NCI-H1105 (cell line): ENCODE results near the gene CATSPERD.

Source experiments
- DNase-seq: peaks from one replicate; lab custom pipeline; 2025; lab: John Stamatoyannopoulos, UW

Gene CATSPERD

GRCh38 chr19:5719961-5720790 lies at the start of gene CATSPERD, which contains the start of gene LONP1:
CATSPERD (plus strand) TSS chr19:5720637; CDS start chr19:5720738, 101 bp downstream.
LONP1 (minus strand) TSS chr19:5720146; CDS start chr19:5720132, 14 bp downstream.
- DNase-seq = peak; percentile 99

GRCh38 chr19:5671600-5671999 lies 48.8 kb upstream of the CATSPERD start:
- DNase-seq = no peak

- DNase-seq = no peak
Measured at GRCh38 chr19:5672708-5673459, 47.6 kb upstream of the CATSPERD start.

- no peak for DNase-seq
Measured at GRCh38 chr19:5673752-5674151, 46.7 kb upstream of the CATSPERD start.

GRCh38 chr19:5674714-5675113 lies 45.7 kb upstream of the CATSPERD start:
- no peak for DNase-seq

GRCh38 chr19:5676105-5676771 lies 44.2 kb upstream of the CATSPERD start:
- DNase-seq = no peak

GRCh38 chr19:5676772-5677105 lies 43.7 kb upstream of the CATSPERD start:
- no peak for DNase-seq

- no peak for DNase-seq
Measured at GRCh38 chr19:5677136-5677535, 43.3 kb upstream of the CATSPERD start.

- no peak for DNase-seq
Measured at GRCh38 chr19:5677580-5677979, 42.9 kb upstream of the CATSPERD start.

GRCh38 chr19:5678071-5678718 lies 42.2 kb upstream of the CATSPERD start:
- DNase-seq = no peak

- no peak for DNase-seq
Measured at GRCh38 chr19:5679289-5680083, 41.0 kb upstream of the CATSPERD start.

GRCh38 chr19:5680084-5680436 lies 40.4 kb upstream of the CATSPERD start:
- no peak for DNase-seq

GRCh38 chr19:5680437-5681368 lies 39.7 kb upstream of the CATSPERD start, which contains the start of the genes HSD11B1L and MICOS13:
HSD11B1L (plus strand) TSS chr19:5681027; CDS start chr19:5684833, 3,806 bp downstream.
MICOS13 (minus strand) TSS chr19:5680516; CDS start chr19:5680486, 30 bp downstream.
- DNase-seq = peak; percentile 96

GRCh38 chr19:5681391-5682106 lies 38.9 kb upstream of the CATSPERD start:
- DNase-seq = no peak

GRCh38 chr19:5682107-5682482 lies 38.3 kb upstream of the CATSPERD start:
- no peak for DNase-seq

GRCh38 chr19:5683177-5683886 lies 37.1 kb upstream of the CATSPERD start:
- no peak for DNase-seq

- no peak for DNase-seq
Measured at GRCh38 chr19:5684694-5685430, 35.6 kb upstream of the CATSPERD start.

- DNase-seq = no peak
Measured at GRCh38 chr19:5686326-5686646, 34.2 kb upstream of the CATSPERD start.
